Glutamatergic neuron (in vitro differentiated cells): ENCODE measurements around the gene BUD23. TPM values are rescaled to one million over a fixed set of nuclear protein-coding genes. Genes with fewer than 3 reads are reported as not detected.

Source experiments
- DNase-seq: peaks from one replicate; pipeline ENCODE4 v3.0.0; 2022
- H3K27ac Mint-ChIP-seq: one replicate; pipeline ENCODE4 v1.8.0; 2020; ENCODE audit warnings: mild to moderate bottlenecking, mixed read lengths, inconsistent platforms; ENCODE audit not compliant: unreplicated experiment
- H3K27me3 Mint-ChIP-seq: one replicate; pipeline ENCODE4 v1.8.0; 2020; ENCODE audit warnings: mild to moderate bottlenecking, moderate library complexity, mixed read lengths, inconsistent platforms; ENCODE audit not compliant: unreplicated experiment
- H3K36me3 Mint-ChIP-seq: one replicate; pipeline ENCODE4 v1.8.0; 2020; ENCODE audit warnings: mild to moderate bottlenecking, mixed read lengths, inconsistent platforms; ENCODE audit not compliant: unreplicated experiment
- H3K4me1 Mint-ChIP-seq: one replicate; pipeline ENCODE4 v1.8.0; 2020; ENCODE audit warnings: mild to moderate bottlenecking, low read depth, mixed read lengths, inconsistent platforms; ENCODE audit not compliant: unreplicated experiment
- H3K4me3 Mint-ChIP-seq: one replicate; pipeline ENCODE4 v1.8.0; 2020; ENCODE audit warnings: mild to moderate bottlenecking, mixed read lengths, inconsistent platforms; ENCODE audit not compliant: unreplicated experiment
- H3K9me3 Mint-ChIP-seq: one replicate; pipeline ENCODE4 v1.8.0; 2020; ENCODE audit warnings: mild to moderate bottlenecking, moderate library complexity, mixed read lengths, inconsistent platforms; ENCODE audit not compliant: unreplicated experiment
- total RNA-seq: library from RNA; stranded (reverse); fragmentation: NEBNext Ultra II Directional; extraction: Animal tissue kit (Norgen Biotek cat#: 25700); gene quantifications from one replicate; pipeline ENCODE4 v1.2.1, GENCODE V29; 2021; ENCODE audit not compliant: unreplicated experiment
- TF ChIP-seq, protein P1 (sequence below): fragments of 200-600 bp; sonication (generic); IDR thresholded peaks from one replicate; pipeline ENCODE4 v1.5.0; 2021; ENCODE audit not compliant: partially characterized antibody, unreplicated experiment

BUD23 gene
- total RNA-seq, 1 donor from 2014 or later = 42.6 TPM

DNA sequence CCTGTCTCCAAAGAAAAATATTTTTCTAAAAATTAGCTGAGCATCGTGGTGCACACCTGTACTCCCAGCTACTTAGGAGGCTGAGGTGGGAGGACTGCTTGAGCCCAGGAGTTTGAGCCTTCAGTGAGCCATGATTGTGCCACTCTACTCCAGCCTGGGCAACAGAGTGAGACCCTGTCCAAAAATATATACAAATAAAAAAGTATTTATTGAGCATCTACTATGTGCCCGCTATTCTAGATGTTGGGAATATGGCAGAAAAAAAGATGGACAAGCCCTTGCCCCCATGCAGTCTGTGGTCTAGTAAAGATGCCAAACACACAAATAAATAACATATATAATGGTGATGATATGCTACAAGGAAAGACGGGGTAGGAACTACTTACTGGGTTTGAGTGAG is 40.4 kb downstream of the BUD23 start:
- no peaks in the 10 kb centered on the region for H3K4me1 Mint-ChIP-seq
- peaks cover 6% of the 10 kb centered on the region for H3K27me3 Mint-ChIP-seq
- no peak for DNase-seq
- TF ChIP-seq, protein P1, sequence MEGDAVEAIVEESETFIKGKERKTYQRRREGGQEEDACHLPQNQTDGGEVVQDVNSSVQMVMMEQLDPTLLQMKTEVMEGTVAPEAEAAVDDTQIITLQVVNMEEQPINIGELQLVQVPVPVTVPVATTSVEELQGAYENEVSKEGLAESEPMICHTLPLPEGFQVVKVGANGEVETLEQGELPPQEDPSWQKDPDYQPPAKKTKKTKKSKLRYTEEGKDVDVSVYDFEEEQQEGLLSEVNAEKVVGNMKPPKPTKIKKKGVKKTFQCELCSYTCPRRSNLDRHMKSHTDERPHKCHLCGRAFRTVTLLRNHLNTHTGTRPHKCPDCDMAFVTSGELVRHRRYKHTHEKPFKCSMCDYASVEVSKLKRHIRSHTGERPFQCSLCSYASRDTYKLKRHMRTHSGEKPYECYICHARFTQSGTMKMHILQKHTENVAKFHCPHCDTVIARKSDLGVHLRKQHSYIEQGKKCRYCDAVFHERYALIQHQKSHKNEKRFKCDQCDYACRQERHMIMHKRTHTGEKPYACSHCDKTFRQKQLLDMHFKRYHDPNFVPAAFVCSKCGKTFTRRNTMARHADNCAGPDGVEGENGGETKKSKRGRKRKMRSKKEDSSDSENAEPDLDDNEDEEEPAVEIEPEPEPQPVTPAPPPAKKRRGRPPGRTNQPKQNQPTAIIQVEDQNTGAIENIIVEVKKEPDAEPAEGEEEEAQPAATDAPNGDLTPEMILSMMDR = no peak
- H3K9me3 Mint-ChIP-seq = peaks cover 4% of the 10 kb centered on the region
- H3K4me3 Mint-ChIP-seq = no peak overlapping the region
- H3K27ac Mint-ChIP-seq = no peak overlapping the region
- no peaks in the 10 kb centered on the region for H3K36me3 Mint-ChIP-seq

DNA sequence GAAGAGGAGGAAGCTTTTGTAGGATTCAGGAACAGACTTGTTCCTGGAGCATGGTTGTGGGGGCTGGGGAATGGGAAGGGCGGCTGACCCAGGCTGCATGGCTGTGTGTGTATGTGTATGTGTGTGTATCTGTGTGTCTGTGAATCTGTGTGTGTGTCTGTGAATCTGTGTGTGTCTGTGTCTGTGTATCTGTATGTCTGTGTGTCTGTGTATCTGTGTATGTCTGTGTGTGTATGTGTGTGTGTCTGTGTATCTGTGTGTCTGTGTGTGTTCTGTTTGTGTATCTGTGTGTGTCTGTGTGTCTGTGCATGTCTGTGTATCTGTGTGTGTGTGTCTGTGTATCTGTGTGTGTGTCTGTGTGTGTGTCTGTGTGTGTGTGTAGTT is 42.7 kb downstream of the BUD23 start:
- DNase-seq = no peak
- Mint-ChIP-seq H3K27me3 (peaks cover 1% of the 10 kb centered on the region), H3K36me3 (no peaks in the 10 kb centered on the region), H3K9me3 (no peaks in the 10 kb centered on the region), H3K27ac (no peak overlapping the region), H3K4me3 (no peak overlapping the region), H3K4me1 (no peaks in the 10 kb centered on the region)
- TF ChIP-seq, protein P1 = no peak

DNA sequence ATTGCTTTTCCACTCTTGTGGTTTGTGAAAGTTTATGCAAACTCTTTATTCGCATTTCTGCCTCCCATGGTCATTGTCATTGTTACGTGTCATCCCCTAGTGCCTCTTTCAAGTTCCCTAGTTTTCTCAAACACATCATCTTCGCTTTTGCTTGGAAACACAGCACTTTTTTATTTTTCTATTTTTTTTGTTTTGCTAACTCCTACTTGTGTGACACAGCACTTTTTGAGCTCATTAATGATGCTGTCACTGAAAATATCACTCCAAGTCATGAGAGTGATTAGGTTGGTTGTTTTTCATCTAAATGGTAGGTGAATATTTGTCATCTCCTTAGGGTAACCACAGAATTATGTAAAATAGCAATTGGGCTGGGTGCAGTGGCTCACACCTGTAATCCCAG is 44.6 kb downstream of the BUD23 start:
- Mint-ChIP-seq H3K27me3 (no peaks in the 10 kb centered on the region), H3K4me1 (no peaks in the 10 kb centered on the region)

DNA sequence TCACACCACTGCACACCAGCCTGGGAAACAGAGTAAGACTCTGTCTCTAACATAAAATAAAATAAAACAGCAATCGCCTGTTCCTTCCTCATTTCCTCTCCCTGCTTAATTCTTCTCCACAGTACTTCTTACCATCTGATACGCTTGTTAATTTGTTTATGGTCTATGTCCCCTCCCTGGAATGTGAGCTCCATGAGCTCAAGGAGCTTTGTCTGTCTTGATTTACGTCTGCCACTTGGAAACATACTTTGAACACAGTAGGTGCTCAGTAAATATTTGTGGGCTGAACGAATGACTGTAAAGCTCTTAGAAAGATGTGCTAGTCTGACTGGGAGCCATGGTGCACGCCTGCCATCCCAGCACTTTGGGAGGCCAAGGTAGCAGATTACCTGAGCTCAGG is 45.2 kb downstream of the BUD23 start:
- Mint-ChIP-seq H3K36me3 (no peaks in the 10 kb centered on the region), H3K9me3 (no peaks in the 10 kb centered on the region), H3K4me3 (no peak overlapping the region), H3K27ac (no peak overlapping the region), H3K4me1 (no peaks in the 10 kb centered on the region), H3K27me3 (no peaks in the 10 kb centered on the region)
- TF ChIP-seq, protein P1 = no peak
- no peak for DNase-seq

More for the DNA sequence above, 44.6 kb downstream of the BUD23 start:
- TF ChIP-seq, protein P1 = no peak
- no peak overlapping the region for H3K4me3 Mint-ChIP-seq
- H3K27ac Mint-ChIP-seq = no peak overlapping the region
- DNase-seq = no peak
- no peaks in the 10 kb centered on the region for H3K9me3 Mint-ChIP-seq
- no peaks in the 10 kb centered on the region for H3K36me3 Mint-ChIP-seq

DNA sequence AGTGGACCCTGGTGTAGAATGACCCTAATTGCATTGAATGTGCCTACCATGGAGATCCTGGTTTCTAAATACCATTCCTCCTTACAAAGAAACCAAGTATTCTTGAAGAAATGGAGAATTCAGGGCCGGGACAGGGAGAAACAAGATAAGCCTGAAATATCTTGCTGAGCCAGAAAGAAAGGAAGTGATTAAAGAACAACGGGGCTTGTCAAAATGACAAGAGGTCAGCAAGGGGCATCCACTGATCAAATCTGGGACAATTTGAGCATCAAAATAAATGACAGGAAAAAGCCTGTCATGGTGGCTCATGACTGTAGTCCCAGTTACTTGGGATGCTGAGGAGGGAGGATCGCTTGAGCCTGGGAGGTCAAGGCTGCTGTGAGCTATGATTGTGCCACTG is 47.1 kb downstream of the BUD23 start:
- Mint-ChIP-seq H3K27me3 (no peaks in the 10 kb centered on the region), H3K9me3 (peaks cover 2% of the 10 kb centered on the region), H3K36me3 (no peaks in the 10 kb centered on the region), H3K27ac (no peak overlapping the region), H3K4me1 (no peaks in the 10 kb centered on the region), H3K4me3 (no peak overlapping the region)
- TF ChIP-seq, protein P1 = no peak
- no peak for DNase-seq
